Suprapubic skin (tissue), 4 donors: ENCODE data around the gene ITGA1. TPM values are rescaled to one million over a fixed set of nuclear protein-coding genes. Genes with fewer than 3 reads are reported as not detected.

ENCODE experiments used
- DNase-seq, 2 donors: peaks; one replicate each; pipeline ENCODE4 v3.0.0-alpha.2; 2019; ENCODE audit warnings: low spot score in 2 of 2
- H3K27ac ChIP-seq: fragments of 200-600 bp; sonication (generic); one replicate; pipeline ENCODE4 v1.5.1; 2019
- H3K27me3 ChIP-seq: fragments of 200-600 bp; sonication (generic); one replicate; pipeline ENCODE4 v1.5.1; 2019
- H3K36me3 ChIP-seq: fragments of 200-600 bp; sonication (generic); one replicate; pipeline ENCODE4 v1.5.1; 2019
- H3K4me1 ChIP-seq: fragments of 200-600 bp; sonication (generic); one replicate; pipeline ENCODE4 v1.5.1; 2019
- H3K4me3 ChIP-seq: fragments of 200-600 bp; sonication (generic); one replicate; pipeline ENCODE4 v1.5.1; 2019; ENCODE audit warnings: mild to moderate bottlenecking
- H3K9me3 ChIP-seq: fragments of 200-600 bp; sonication (generic); one replicate; pipeline ENCODE4 v1.5.1; 2019
- EP300 ChIP-seq: sonication (generic); formaldehyde crosslinking; IDR thresholded peaks from one replicate; pipeline ENCODE4 v1.6.1; 2017; ENCODE audit warnings: antibody characterized with exemption
- POLR2A ChIP-seq, 2 donors: fragments of 450-650 bp; IDR thresholded peaks; one replicate each; pipeline ENCODE4 v1.6.1; 2017; ENCODE audit warnings: antibody characterized with exemption in 2 of 2, mild to moderate bottlenecking in 2 of 2, moderate library complexity in 2 of 2
- POLR2AphosphoS5 ChIP-seq, 3 donors: sonication (generic); formaldehyde crosslinking; IDR thresholded peaks; one replicate each; pipeline ENCODE4 v1.6.1; 2017; ENCODE audit warnings: antibody characterized with exemption in 3 of 3
- WGBS: methylation state at CpG from one replicate; pipeline ENCODE4 v1.1.5; 2018; 5-methylcytosine and 5-hydroxymethylcytosine counted together
- total RNA-seq, 4 donors: library from RNA; depleted of rRNA; stranded (reverse); fragments of >200 nt; gene quantifications; one replicate each; pipeline ENCODE4 v1.1.0, GENCODE V29; 2016
- TF ChIP-seq, protein P1 (sequence below), 2 donors: fragments of 200-600 bp in 1 of 2; fragments of 450-650 bp in 1 of 2; sonication (generic) in 1 of 2; IDR thresholded peaks; one replicate each; pipeline ENCODE4 v1.5.1; 2016 to 2019; ENCODE audit warnings: antibody characterized with exemption in 2 of 2, mild to moderate bottlenecking in 1 of 2, moderate library complexity in 1 of 2

The ITGA1 gene
- total RNA-seq, 4 donors from 2014 or later, result 2.4 to 9.8 (median 5.9) TPM

GRCh38 chr5:52754051-52754450, 33.7 kb upstream of the ITGA1 start:
- no peak for DNase-seq
- Histone ChIP-seq H3K27me3 (no peaks in the 10 kb centered on the region), H3K27ac (no peak overlapping the region), H3K36me3 (no peaks in the 10 kb centered on the region), H3K9me3 (no peaks in the 10 kb centered on the region), H3K4me1 (no peaks in the 10 kb centered on the region), H3K4me3 (no peak overlapping the region)
- WGBS, result 85% methylated on average over 2 of the region's 2 CpGs
- TF ChIP-seq, protein P1, sequence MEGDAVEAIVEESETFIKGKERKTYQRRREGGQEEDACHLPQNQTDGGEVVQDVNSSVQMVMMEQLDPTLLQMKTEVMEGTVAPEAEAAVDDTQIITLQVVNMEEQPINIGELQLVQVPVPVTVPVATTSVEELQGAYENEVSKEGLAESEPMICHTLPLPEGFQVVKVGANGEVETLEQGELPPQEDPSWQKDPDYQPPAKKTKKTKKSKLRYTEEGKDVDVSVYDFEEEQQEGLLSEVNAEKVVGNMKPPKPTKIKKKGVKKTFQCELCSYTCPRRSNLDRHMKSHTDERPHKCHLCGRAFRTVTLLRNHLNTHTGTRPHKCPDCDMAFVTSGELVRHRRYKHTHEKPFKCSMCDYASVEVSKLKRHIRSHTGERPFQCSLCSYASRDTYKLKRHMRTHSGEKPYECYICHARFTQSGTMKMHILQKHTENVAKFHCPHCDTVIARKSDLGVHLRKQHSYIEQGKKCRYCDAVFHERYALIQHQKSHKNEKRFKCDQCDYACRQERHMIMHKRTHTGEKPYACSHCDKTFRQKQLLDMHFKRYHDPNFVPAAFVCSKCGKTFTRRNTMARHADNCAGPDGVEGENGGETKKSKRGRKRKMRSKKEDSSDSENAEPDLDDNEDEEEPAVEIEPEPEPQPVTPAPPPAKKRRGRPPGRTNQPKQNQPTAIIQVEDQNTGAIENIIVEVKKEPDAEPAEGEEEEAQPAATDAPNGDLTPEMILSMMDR (IDR thresholded peaks at IDR 0.05), result no peak
- TF ChIP-seq POLR2A (IDR thresholded peaks at IDR 0.05) (no peak), POLR2AphosphoS5 (IDR thresholded peaks at IDR 0.05) (no peak), EP300 (no peak)

- TF ChIP-seq, protein P1 (IDR thresholded peaks at IDR 0.05), result no peak
- TF ChIP-seq POLR2AphosphoS5 (IDR thresholded peaks at IDR 0.05), result no peak
- TF ChIP-seq EP300, result no peak
- no peak for TF ChIP-seq POLR2A (IDR thresholded peaks at IDR 0.05)
- no peak for DNase-seq
- Histone ChIP-seq H3K27me3 (no peaks in the 10 kb centered on the region), H3K36me3 (no peaks in the 10 kb centered on the region), H3K9me3 (no peaks in the 10 kb centered on the region), H3K4me3 (no peak overlapping the region), H3K4me1 (no peaks in the 10 kb centered on the region), H3K27ac (no peak overlapping the region)
- 55% methylated on average over 2 of the region's 2 CpGs for WGBS
These were observed 30.2 kb upstream of the ITGA1 start for GRCh38 chr5:52757527-52757926.

- no peak overlapping the region for H3K4me3 ChIP-seq
- no peaks in the 10 kb centered on the region for H3K4me1 ChIP-seq
- DNase-seq, result no peak
- no peaks in the 10 kb centered on the region for H3K36me3 ChIP-seq
- H3K27ac ChIP-seq, result no peak overlapping the region
- H3K9me3 ChIP-seq, result no peaks in the 10 kb centered on the region
- H3K27me3 ChIP-seq, result no peaks in the 10 kb centered on the region
- WGBS, result 85% methylated on average over 5 of the region's 5 CpGs
- no peak for TF ChIP-seq POLR2A (IDR thresholded peaks at IDR 0.05)
- TF ChIP-seq EP300, result no peak
- TF ChIP-seq, protein P1 (IDR thresholded peaks at IDR 0.05), result no peak
- TF ChIP-seq POLR2AphosphoS5 (IDR thresholded peaks at IDR 0.05), result no peak
These were observed 29.7 kb upstream of the ITGA1 start for GRCh38 chr5:52758014-52758413.

- DNase-seq, result no peak
- 85% methylated on average over 1 of the region's 1 CpG for WGBS
These were observed 28.4 kb upstream of the ITGA1 start for GRCh38 chr5:52759331-52759730.

GRCh38 chr5:52760695-52761366, 26.9 kb upstream of the ITGA1 start:
- H3K36me3 ChIP-seq, result no peaks in the 10 kb centered on the region
- no peak for DNase-seq
- H3K9me3 ChIP-seq, result no peaks in the 10 kb centered on the region
- H3K27me3 ChIP-seq, result no peaks in the 10 kb centered on the region
- WGBS, result 94% methylated on average over 1 of the region's 1 CpG
- TF ChIP-seq EP300, result no peak
- TF ChIP-seq, protein P1 (IDR thresholded peaks at IDR 0.05), result no peak
- no peak for TF ChIP-seq POLR2A (IDR thresholded peaks at IDR 0.05)
- TF ChIP-seq POLR2AphosphoS5 (IDR thresholded peaks at IDR 0.05), result no peak
- H3K27ac ChIP-seq, result no peak overlapping the region
- no peak overlapping the region for H3K4me3 ChIP-seq
- no peaks in the 10 kb centered on the region for H3K4me1 ChIP-seq

More at GRCh38 chr5:52759331-52759730, 28.4 kb upstream of the ITGA1 start:
- H3K36me3 ChIP-seq, result no peaks in the 10 kb centered on the region
- no peaks in the 10 kb centered on the region for H3K9me3 ChIP-seq
- TF ChIP-seq EP300 (no peak), POLR2A (IDR thresholded peaks at IDR 0.05) (no peak), POLR2AphosphoS5 (IDR thresholded peaks at IDR 0.05) (no peak)
- H3K4me1 ChIP-seq, result no peaks in the 10 kb centered on the region
- H3K4me3 ChIP-seq, result no peak overlapping the region
- no peak overlapping the region for H3K27ac ChIP-seq
- no peaks in the 10 kb centered on the region for H3K27me3 ChIP-seq
